ENCODE measurements around the gene PIP5K1B.

The PIP5K1B gene

GRCh38 chr9:69013382-69013727 lies 308.3 kb downstream of the PIP5K1B start:
- ATAC-seq, result no peak

DNA sequence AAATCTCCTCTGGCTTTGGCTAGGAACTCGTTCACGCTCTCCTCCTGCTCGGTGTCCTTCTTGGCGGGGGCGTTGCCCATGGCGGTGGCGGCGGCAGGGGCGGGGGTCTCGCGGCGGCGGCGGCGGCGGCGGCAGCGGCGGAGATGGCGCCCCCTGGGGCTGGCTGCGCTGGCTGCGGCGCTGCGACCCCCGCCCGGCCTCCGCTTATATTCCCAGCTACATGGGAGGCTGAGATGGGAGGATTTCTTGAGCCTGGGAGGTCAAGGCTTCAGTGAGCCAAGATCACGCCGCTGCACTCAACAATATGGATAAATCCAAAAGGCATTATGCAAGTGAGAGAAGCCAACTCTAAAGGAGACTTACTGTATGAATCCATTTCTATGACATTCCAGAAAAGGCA lies 309.0 kb downstream of the PIP5K1B start, which contains the start of gene PRKACG:
TSS of gene PRKACG (minus strand) at position 101 of the 400 bp plus-strand sequence. CDS start at position 80, 21 bp downstream.
- TF ChIP-seq CSDC2 (CRISPR knock-in tag; IDR thresholded peaks at IDR 0.05) (no peak), ZNF565 (CRISPR knock-in tag; conservative IDR thresholded peaks at IDR 0.05; ENCODE audit: low read depth) (no peak), RARB (CRISPR knock-in tag; IDR thresholded peaks at IDR 0.05) (no peak), POU6F1 (CRISPR knock-in tag; IDR thresholded peaks at IDR 0.05; ENCODE audit: borderline replicate concordance, low read depth) (no peak), TOX (CRISPR knock-in tag; IDR thresholded peaks at IDR 0.05; ENCODE audit: borderline replicate concordance) (no peak), ZC3H10 (CRISPR knock-in tag; IDR thresholded peaks at IDR 0.05) (no peak), ARNTL (CRISPR knock-in tag; IDR thresholded peaks at IDR 0.05; ENCODE audit: borderline replicate concordance, low read depth) (no peak), GLIS3 (CRISPR knock-in tag; IDR thresholded peaks at IDR 0.05) (no peak), ZNF70 (CRISPR knock-in tag; IDR thresholded peaks at IDR 0.05) (no peak), OSR1 (CRISPR knock-in tag; IDR thresholded peaks at IDR 0.05) (no peak), PPARA (CRISPR knock-in tag; IDR thresholded peaks at IDR 0.05; ENCODE audit: borderline replicate concordance) (no peak), BACH2 (CRISPR knock-in tag; IDR thresholded peaks at IDR 0.05; ENCODE audit: borderline replicate concordance) (no peak), ZFP30 (CRISPR knock-in tag; IDR thresholded peaks at IDR 0.05) (no peak), SNAI2 (CRISPR knock-in tag; IDR thresholded peaks at IDR 0.05) (no peak), TCF4 (CRISPR knock-in tag; IDR thresholded peaks at IDR 0.05; ENCODE audit: borderline replicate concordance) (no peak)
- TF ChIP-seq, protein P1, sequence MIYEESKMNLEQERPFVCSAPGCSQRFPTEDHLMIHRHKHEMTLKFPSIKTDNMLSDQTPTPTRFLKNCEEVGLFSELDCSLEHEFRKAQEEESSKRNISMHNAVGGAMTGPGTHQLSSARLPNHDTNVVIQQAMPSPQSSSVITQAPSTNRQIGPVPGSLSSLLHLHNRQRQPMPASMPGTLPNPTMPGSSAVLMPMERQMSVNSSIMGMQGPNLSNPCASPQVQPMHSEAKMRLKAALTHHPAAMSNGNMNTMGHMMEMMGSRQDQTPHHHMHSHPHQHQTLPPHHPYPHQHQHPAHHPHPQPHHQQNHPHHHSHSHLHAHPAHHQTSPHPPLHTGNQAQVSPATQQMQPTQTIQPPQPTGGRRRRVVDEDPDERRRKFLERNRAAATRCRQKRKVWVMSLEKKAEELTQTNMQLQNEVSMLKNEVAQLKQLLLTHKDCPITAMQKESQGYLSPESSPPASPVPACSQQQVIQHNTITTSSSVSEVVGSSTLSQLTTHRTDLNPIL (CRISPR knock-in tag; IDR thresholded peaks at IDR 0.05; ENCODE audit: low read depth), result no peak
- TF ChIP-seq, protein P2, sequence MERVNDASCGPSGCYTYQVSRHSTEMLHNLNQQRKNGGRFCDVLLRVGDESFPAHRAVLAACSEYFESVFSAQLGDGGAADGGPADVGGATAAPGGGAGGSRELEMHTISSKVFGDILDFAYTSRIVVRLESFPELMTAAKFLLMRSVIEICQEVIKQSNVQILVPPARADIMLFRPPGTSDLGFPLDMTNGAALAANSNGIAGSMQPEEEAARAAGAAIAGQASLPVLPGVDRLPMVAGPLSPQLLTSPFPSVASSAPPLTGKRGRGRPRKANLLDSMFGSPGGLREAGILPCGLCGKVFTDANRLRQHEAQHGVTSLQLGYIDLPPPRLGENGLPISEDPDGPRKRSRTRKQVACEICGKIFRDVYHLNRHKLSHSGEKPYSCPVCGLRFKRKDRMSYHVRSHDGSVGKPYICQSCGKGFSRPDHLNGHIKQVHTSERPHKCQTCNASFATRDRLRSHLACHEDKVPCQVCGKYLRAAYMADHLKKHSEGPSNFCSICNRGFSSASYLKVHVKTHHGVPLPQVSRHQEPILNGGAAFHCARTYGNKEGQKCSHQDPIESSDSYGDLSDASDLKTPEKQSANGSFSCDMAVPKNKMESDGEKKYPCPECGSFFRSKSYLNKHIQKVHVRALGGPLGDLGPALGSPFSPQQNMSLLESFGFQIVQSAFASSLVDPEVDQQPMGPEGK (CRISPR knock-in tag; IDR thresholded peaks at IDR 0.05; ENCODE audit: borderline replicate concordance), result no peak

More at GRCh38 chr9:69013382-69013727, 308.3 kb downstream of the PIP5K1B start:
- TF ChIP-seq, protein P3, sequence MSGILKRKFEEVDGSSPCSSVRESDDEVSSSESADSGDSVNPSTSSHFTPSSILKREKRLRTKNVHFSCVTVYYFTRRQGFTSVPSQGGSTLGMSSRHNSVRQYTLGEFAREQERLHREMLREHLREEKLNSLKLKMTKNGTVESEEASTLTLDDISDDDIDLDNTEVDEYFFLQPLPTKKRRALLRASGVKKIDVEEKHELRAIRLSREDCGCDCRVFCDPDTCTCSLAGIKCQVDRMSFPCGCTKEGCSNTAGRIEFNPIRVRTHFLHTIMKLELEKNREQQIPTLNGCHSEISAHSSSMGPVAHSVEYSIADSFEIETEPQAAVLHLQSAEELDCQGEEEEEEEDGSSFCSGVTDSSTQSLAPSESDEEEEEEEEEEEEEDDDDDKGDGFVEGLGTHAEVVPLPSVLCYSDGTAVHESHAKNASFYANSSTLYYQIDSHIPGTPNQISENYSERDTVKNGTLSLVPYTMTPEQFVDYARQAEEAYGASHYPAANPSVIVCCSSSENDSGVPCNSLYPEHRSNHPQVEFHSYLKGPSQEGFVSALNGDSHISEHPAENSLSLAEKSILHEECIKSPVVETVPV (CRISPR knock-in tag; IDR thresholded peaks at IDR 0.05), result no peak
- TF ChIP-seq ZFP3 (CRISPR knock-in tag; IDR thresholded peaks at IDR 0.05), result no peak
- no peak for TF ChIP-seq ZC3H10 (CRISPR knock-in tag; IDR thresholded peaks at IDR 0.05)
- TF ChIP-seq TSHZ2 (CRISPR knock-in tag; IDR thresholded peaks at IDR 0.05), result no peak
- no peak for TF ChIP-seq OSR1 (CRISPR knock-in tag; IDR thresholded peaks at IDR 0.05)
- TF ChIP-seq, protein P2 (CRISPR knock-in tag; IDR thresholded peaks at IDR 0.05; ENCODE audit: borderline replicate concordance), result no peak
- no peak for TF ChIP-seq GLIS3 (CRISPR knock-in tag; IDR thresholded peaks at IDR 0.05)
- no peak for TF ChIP-seq SNAI2 (CRISPR knock-in tag; IDR thresholded peaks at IDR 0.05)
- TF ChIP-seq ESRRG (CRISPR knock-in tag; IDR thresholded peaks at IDR 0.05), result no peak
- no peak for TF ChIP-seq CSDC2 (CRISPR knock-in tag; IDR thresholded peaks at IDR 0.05)
- TF ChIP-seq, protein P1 (CRISPR knock-in tag; IDR thresholded peaks at IDR 0.05; ENCODE audit: low read depth), result no peak
- no peak for TF ChIP-seq BACH2 (CRISPR knock-in tag; IDR thresholded peaks at IDR 0.05; ENCODE audit: borderline replicate concordance)
- no peak for TF ChIP-seq TOX (CRISPR knock-in tag; IDR thresholded peaks at IDR 0.05; ENCODE audit: borderline replicate concordance)
- TF ChIP-seq ZFP30 (CRISPR knock-in tag; IDR thresholded peaks at IDR 0.05), result no peak
- no peak for TF ChIP-seq RARB (CRISPR knock-in tag; IDR thresholded peaks at IDR 0.05)

More for the DNA sequence above, 309.0 kb downstream of the PIP5K1B start, which contains the start of gene PRKACG:
- ATAC-seq, result no peak

Measured in SK-N-SH treated with all-trans-retinoic acid at 6 μM for 48 hours (cell line).